ENCODE data around the gene ZSCAN30.
"Not testable (repeated sequence)": the region's sequence is repeated elsewhere in the genome, so short reads cannot be mapped to it uniquely, and the experiment has no call there.

The ZSCAN30 gene

GRCh38 chr18:35236571-35237363 is 53.3 kb downstream of the ZSCAN30 start:
- no peaks in the 10 kb centered on the region for H3K36me3 ChIP-seq (ENCODE audit: control insufficient read depth, insufficient read depth, low read length)
- H3K4me2 ChIP-seq (ENCODE audit: low read length): no peak overlapping the region
- H3K9me3 ChIP-seq (ENCODE audit: control insufficient read depth, low read length): no peaks in the 10 kb centered on the region
- no peaks in the 10 kb centered on the region for H3K4me1 ChIP-seq
- no peak for TF ChIP-seq CTCF (IDR thresholded peaks at IDR 0.05)
- H3K27ac ChIP-seq: no peak overlapping the region
- H3K79me2 ChIP-seq: no peaks in the 10 kb centered on the region
- H3K27me3 ChIP-seq (ENCODE audit: control insufficient read depth, insufficient read depth, low read length): no peaks in the 10 kb centered on the region
- no peak overlapping the region for H3K4me3 ChIP-seq (ENCODE audit: low read depth, low read length)
- H2AFZ ChIP-seq: no peak overlapping the region
- H3K9ac ChIP-seq: no peak overlapping the region

GRCh38 chr18:35231052-35231451 is 59.0 kb downstream of the ZSCAN30 start:
- Histone ChIP-seq H3K36me3 (ENCODE audit: control insufficient read depth, insufficient read depth, low read length) (no peaks in the 10 kb centered on the region), H3K9me3 (ENCODE audit: control insufficient read depth, low read length) (no peaks in the 10 kb centered on the region), H3K27me3 (ENCODE audit: control insufficient read depth, insufficient read depth, low read length) (no peaks in the 10 kb centered on the region), H3K4me2 (ENCODE audit: low read length) (peak overlapping the region; percentile 24), H3K4me3 (ENCODE audit: low read depth, low read length) (peak overlapping the region; percentile 4), H2AFZ (peak overlapping the region; percentile 72), H3K9ac (no peak overlapping the region), H3K4me1 (no peaks in the 10 kb centered on the region), H3K27ac (no peak overlapping the region), H3K79me2 (no peaks in the 10 kb centered on the region)
- peak; percentile 95 for TF ChIP-seq CTCF (IDR thresholded peaks at IDR 0.05)

- Histone ChIP-seq H3K27me3 (ENCODE audit: control insufficient read depth, insufficient read depth, low read length) (no peaks in the 10 kb centered on the region), H3K27ac (no peak overlapping the region), H3K9me3 (ENCODE audit: control insufficient read depth, low read length) (no peaks in the 10 kb centered on the region), H3K79me2 (no peaks in the 10 kb centered on the region), H3K4me3 (ENCODE audit: low read depth, low read length) (no peak overlapping the region), H3K4me2 (ENCODE audit: low read length) (no peak overlapping the region), H3K9ac (no peak overlapping the region), H2AFZ (no peak overlapping the region), H3K4me1 (no peaks in the 10 kb centered on the region), H3K36me3 (ENCODE audit: control insufficient read depth, insufficient read depth, low read length) (no peaks in the 10 kb centered on the region)
- TF ChIP-seq CTCF (IDR thresholded peaks at IDR 0.05): no peak
These were observed 62.8 kb downstream of the ZSCAN30 start for GRCh38 chr18:35227254-35227653.

- no peak overlapping the region for H2AFZ ChIP-seq
- no peak overlapping the region for H3K4me2 ChIP-seq (ENCODE audit: low read length)
- H3K4me3 ChIP-seq (ENCODE audit: low read depth, low read length): no peak overlapping the region
- no peaks in the 10 kb centered on the region for H3K27me3 ChIP-seq (ENCODE audit: control insufficient read depth, insufficient read depth, low read length)
- no peaks in the 10 kb centered on the region for H3K4me1 ChIP-seq
- no peak for TF ChIP-seq CTCF (IDR thresholded peaks at IDR 0.05)
- H3K9me3 ChIP-seq (ENCODE audit: control insufficient read depth, low read length): no peaks in the 10 kb centered on the region
- H3K27ac ChIP-seq: no peak overlapping the region
- no peaks in the 10 kb centered on the region for H3K79me2 ChIP-seq
- no peaks in the 10 kb centered on the region for H3K36me3 ChIP-seq (ENCODE audit: control insufficient read depth, insufficient read depth, low read length)
- H3K9ac ChIP-seq: no peak overlapping the region
These were observed 66.2 kb downstream of the ZSCAN30 start for GRCh38 chr18:35223797-35224196.

- no peaks in the 10 kb centered on the region for H3K27me3 ChIP-seq (ENCODE audit: control insufficient read depth, insufficient read depth, low read length)
- H3K27ac ChIP-seq: no peak overlapping the region
- H2AFZ ChIP-seq: no peak overlapping the region
- H3K9me3 ChIP-seq (ENCODE audit: control insufficient read depth, low read length): no peaks in the 10 kb centered on the region
- H3K4me1 ChIP-seq: no peaks in the 10 kb centered on the region
- H3K9ac ChIP-seq: no peak overlapping the region
- no peak for TF ChIP-seq CTCF (IDR thresholded peaks at IDR 0.05)
- no peak overlapping the region for H3K4me2 ChIP-seq (ENCODE audit: low read length)
- H3K79me2 ChIP-seq: no peaks in the 10 kb centered on the region
- no peak overlapping the region for H3K4me3 ChIP-seq (ENCODE audit: low read depth, low read length)
- no peaks in the 10 kb centered on the region for H3K36me3 ChIP-seq (ENCODE audit: control insufficient read depth, insufficient read depth, low read length)
These were observed 69.6 kb downstream of the ZSCAN30 start for GRCh38 chr18:35220424-35220823.

GRCh38 chr18:35219331-35219730 is 70.7 kb downstream of the ZSCAN30 start:
- not testable (repeated sequence) for H3K9ac ChIP-seq, H3K27ac ChIP-seq

GRCh38 chr18:35216611-35217010 is 73.4 kb downstream of the ZSCAN30 start:
- H3K9ac ChIP-seq; H3K36me3 ChIP-seq (ENCODE audit: control insufficient read depth, insufficient read depth, low read length); H3K9me3 ChIP-seq (ENCODE audit: control insufficient read depth, low read length); H3K4me3 ChIP-seq (ENCODE audit: low read depth, low read length); H3K27me3 ChIP-seq (ENCODE audit: control insufficient read depth, insufficient read depth, low read length); H3K27ac ChIP-seq; H3K79me2 ChIP-seq; H3K4me1 ChIP-seq; H3K4me2 ChIP-seq (ENCODE audit: low read length); H2AFZ ChIP-seq: not testable (repeated sequence)

More at GRCh38 chr18:35219331-35219730, 70.7 kb downstream of the ZSCAN30 start:
- not testable (repeated sequence) for H3K79me2 ChIP-seq; H3K36me3 ChIP-seq (ENCODE audit: control insufficient read depth, insufficient read depth, low read length); H3K4me1 ChIP-seq; H2AFZ ChIP-seq; H3K9me3 ChIP-seq (ENCODE audit: control insufficient read depth, low read length); H3K4me3 ChIP-seq (ENCODE audit: low read depth, low read length); H3K4me2 ChIP-seq (ENCODE audit: low read length); H3K27me3 ChIP-seq (ENCODE audit: control insufficient read depth, insufficient read depth, low read length)
